Renal pelvis (tissue), 4 donors: ENCODE measurements around the gene USP49. TPM values are rescaled to one million over a fixed set of nuclear protein-coding genes. Genes with fewer than 3 reads are reported as not detected.
"Not testable (repeated sequence)": the region's sequence is repeated elsewhere in the genome, so short reads cannot be mapped to it uniquely, and the experiment has no call there.

Source experiments
- DNase-seq: peaks from one replicate; pipeline ENCODE4 v3.0.0-alpha.2; 2013
- polyA plus RNA-seq, 3 donors: library from polyadenylated mRNA; unstranded; fragments of 120-200 nt; gene quantifications; one replicate each; pipeline ENCODE4 v1.2.1, GENCODE V29; 2013; ENCODE audit not compliant: insufficient read length in 3 of 3

The USP49 gene
- polyA plus RNA-seq, 3 donors = 9.9 to 16.9 (median 14.9) TPM

DNA sequence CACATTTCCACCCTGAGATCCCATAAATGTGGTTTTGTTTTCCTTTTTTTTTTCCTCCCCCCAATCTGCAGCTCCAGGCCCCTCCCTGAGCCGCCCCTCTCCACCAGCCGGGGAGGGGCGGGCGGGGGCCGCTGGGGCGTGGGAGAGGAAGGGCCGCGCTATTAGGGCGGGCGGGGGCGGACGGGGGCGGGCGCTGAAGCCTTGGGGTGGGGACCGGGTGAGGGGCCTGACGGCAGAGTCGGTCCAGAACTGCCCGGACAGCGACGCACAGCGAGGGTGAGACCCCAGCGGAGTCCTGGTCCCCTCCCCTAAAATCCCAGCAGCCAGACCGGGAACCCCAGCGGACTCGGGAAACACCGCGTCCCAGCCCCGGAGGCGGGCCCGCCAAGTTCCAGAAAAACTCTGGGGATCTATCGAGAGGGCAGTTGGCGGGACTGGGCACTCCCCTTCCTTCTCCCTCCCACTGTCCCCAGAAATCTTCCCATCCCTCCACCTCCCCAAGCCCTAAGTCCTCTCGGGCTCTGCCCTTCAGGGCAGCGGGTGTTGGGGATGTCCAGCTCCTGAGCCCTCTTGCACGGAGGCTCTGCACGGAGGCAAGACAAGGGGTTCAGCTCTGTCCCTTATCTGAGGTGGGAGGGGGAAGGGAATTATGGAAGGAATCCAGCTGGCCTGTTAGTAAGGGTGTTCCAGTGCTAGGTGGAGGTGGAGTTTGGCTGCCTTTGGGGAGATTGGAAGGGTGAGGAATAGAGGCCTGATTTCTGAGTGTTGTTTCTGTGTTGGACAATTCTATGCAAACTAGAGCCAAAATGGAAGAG, 114.4 kb downstream of the USP49 start, which contains the start of gene PRICKLE4:
TSS of gene PRICKLE4 (plus strand) at position 232 of the 815 bp plus-strand sequence. CDS start 2,692 bp downstream, outside the sequence.
- DNase-seq = peak; percentile 26

DNA sequence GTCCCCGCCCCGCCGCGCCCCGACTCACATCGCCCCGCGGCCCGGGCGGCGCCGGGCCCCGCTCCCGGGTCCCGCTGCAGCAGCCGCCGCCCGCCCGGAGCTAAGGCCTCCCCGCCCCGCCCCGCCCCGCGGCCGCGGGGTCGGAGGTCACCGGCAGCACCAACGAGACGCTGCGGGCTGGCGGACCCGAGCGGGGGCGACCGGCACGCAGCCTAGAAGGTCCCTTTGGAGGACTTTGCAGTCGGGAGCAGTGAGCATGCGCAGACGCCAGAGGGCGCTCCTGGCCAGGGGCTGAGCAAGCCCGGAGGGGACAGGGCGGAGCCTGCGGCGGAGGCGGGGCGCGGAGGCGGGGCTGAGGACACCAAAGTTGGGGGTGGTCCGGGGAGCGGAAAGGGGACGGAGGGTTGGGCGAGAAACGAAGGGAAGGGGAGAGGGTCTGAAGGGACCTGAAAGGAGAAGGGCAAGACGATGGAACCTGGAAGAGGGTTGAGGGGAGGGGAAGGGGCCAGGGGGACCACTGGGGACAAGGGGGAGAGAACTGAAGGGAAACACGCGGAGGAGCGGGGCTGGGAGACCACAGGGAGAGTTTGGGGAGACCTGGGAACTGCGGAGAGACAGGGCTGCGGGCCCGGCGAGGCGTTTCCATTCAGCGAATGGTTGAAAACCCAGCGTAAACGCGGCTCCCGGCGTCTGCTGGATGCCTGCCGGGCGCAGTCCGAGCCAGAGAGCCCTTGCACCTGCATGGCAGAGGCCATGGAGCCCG, 115.2 kb downstream of the USP49 start, which contains the start of gene FRS3:
TSS of gene FRS3 (minus strand) at position 113 of the 763 bp plus-strand sequence. CDS start 2,913 bp downstream, outside the sequence.
- peak; percentile 94 for DNase-seq

DNA sequence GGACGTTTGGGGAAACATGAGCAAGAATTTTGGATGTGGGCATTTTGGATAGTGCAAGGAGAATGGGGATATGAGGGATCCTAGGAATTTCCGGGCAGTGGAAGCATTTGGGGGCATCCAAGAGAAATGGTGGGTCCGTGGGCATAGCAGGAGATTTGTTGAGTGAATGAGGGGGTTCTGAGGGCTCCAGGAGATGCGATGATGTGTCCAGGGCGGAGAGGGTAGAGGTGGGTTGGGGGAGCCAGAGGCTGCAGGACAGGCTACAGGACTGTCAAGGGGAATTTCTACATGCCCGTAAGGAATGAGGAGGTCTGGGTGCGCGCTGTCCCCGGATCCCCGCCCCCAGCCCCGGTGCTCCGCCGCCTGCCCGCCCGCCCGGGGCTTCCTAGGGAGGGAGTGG, 115.8 kb downstream of the USP49 start:
- no peak for DNase-seq

DNA sequence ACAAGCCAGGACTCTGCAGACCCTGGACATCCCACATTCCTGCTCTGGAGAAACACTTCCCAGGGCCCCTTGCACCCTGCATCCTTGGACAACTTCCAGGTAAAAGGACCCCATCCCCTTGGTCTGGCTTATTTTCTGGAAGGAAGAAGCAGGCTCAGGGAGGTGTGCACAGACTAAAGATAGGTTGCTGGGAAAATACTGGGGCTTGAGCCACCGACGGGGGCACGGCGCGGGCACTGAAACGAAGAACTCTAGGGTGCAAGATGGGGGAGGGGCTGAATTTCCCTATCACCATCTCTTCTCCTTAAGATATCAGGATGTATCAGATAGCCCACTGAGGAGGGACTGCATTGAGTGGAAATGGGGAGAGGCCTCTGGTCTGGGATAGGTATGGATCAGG, 116.3 kb downstream of the USP49 start:
- DNase-seq = no peak

DNA sequence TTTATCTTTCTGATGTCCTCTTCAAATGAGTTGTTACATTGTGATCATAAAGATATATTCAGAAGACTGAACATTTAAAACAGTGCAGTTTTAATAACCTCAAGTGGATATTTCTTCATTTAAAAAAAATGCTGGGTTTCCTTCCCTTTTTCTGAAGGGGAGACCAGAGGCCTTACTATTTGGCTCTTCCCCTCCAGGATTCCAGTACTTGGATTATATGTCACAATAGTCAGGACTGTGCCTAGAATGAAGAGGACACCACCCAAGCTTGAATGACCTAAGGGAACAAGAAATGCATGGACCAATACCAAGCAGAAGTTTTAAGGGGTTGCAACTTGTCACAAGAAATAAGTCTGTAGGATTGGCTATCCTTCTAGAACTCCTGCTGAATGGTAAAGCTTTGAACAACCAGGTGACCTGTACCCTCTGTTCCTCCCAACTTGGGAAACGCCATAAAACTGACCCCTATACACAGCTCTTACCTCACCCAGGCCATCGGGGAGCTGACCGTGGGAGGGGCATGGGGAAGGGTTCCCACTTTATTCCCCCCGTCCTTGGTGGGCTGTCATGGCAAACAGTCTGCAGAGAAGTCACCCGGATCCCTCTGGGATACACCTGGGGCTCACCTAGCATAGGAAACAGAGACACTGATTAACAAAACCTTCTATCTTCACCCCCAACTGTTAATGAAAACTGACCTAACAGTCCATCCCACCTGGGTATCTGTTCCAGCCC, 117.5 kb downstream of the USP49 start:
- no peak for DNase-seq

DNA sequence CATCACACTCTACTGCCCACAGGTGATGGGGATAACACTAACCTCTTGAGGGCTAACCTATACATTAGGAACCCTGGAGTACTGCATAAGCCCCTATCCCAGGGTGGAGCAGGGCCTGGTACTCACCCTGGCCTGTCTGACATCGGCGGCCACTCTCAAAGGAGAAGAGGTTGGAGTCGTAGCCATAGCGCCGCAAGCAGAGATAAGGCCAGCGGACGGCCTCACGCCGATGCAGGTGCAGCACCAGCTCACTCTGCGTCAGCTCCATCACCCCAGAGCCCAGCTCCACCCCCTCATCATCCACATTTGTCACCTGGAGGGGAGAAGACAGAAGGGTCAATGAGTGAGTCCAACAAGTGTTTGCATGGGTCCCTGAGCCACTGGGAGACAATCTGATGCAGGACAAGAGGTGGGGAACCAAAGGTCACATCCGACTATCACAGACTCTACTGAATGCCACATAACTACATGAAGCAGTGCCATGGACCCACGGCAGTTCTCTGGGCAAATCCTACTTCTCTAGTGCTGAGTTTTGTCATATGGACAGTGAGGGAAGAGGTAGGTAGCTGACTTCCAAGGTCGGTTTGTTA, 119.8 kb downstream of the USP49 start:
- no peak for DNase-seq

DNA sequence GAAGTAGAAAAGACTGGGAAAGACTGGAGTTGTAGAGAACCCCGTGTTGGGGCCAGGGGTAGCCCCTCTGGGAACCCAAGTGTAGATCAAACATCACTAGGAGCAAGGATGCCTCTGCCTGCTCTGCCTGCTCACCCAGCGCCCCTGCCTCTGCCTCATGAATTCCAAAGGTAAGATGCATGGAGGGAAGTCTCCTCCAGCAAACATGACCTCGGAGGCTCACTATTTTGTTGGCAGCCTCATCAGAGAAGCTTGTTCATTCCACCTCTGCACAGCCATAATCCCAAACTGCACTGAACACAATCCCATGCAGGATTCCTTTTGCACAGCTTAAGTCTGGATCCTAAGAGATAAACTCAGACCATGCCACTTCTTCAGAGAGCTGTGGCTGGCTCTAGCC, 120.3 kb downstream of the USP49 start:
- DNase-seq = no peak

DNA sequence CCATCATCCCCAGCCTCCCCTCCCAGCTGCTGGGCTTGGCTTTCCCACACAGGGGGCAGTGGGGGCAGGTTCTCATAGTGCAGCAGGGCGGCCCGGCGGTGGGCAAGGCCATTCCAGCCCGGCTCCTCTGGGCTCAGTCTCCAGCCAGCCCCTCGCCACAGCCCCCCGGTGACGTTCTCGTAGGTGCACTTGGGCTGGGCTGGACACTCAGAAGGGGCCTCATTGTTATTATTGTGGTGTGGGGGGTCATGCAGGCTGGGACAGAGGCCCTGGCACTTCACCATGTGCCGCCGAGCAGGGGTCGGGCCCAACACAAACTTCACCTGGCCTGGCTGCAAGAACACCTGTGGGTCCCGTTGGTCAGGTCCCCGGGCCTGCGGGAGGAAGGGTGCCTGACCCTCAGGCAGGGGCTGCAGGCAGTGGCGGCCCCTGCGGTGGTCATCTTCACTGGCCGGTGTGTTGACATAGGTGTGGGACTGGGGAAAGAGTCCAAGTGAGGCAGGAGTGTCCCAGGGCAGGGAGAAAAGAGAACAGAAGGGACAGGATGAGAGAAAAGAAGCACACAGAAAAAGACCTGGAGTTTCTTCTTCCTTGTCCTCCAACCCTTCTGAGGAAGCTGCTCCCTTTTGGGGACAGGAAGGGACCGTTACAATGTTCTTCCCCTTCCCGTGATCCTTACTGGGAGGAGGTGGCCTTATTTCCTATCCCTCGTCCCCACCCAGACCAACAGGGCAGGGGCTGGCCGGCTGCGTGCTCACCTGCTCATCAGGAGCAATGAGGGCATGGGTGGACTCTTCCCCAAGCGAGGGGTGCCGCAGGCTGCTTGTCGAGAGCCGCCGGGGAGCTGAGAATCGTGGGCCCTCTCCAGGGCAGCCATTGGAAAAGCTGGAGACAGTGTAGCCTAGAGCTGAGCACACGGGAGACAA, 123.9 kb downstream of the USP49 start:
- DNase-seq = no peak

DNA sequence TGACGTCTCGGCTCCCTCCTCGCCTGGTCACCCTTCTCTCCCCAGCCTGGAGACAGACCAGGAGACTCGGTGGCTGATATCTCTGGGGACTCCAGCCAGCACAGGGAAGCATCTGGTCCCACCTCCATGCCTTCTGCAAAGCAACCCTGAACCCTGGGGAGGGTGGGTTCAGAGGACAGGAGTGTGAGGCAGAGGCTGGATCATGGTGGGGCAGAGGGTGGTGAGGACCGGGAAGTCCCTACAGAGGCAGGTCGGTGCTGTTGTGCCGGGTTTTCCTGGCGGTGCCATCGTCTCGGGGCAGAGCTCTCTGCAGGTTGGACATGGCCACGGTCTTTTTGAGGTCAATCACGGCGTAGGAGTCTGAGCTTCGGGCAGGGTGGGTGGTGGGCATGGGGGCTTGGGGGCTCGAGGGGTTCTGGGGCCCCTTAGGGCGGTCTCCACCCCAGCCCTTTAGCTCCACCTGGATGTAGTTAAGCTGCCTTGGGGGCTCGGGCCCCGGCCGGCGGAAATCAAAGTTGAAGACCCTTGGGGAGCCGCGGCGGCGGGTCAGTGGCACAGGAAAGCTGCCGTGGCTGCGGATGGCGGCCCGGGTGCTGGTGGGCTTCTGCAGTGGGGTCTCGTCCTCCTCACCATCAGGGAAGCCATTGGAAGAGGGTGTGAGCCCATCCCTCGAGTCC, 124.7 kb downstream of the USP49 start:
- no peak for DNase-seq

DNA sequence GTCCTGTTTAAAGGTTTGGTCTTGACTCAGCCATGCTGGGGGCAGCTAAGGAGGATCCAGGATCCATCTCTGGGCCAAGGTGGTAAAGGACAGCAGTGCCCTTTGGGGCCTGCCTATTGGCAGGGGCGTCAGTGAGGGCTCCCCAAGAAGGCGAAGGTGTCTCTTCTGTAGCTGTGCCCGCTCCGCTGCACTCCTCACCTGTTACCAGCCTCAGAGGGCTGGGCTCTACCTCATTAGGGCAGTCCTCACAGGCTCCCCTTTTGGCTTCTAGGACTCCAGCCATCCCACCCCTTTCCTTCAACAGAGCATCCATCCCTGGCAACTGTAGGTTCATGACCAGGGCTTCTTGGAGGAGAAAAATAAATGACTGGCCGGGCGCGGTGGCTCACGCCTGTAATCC, 125.8 kb downstream of the USP49 start:
- DNase-seq = no peak

DNA sequence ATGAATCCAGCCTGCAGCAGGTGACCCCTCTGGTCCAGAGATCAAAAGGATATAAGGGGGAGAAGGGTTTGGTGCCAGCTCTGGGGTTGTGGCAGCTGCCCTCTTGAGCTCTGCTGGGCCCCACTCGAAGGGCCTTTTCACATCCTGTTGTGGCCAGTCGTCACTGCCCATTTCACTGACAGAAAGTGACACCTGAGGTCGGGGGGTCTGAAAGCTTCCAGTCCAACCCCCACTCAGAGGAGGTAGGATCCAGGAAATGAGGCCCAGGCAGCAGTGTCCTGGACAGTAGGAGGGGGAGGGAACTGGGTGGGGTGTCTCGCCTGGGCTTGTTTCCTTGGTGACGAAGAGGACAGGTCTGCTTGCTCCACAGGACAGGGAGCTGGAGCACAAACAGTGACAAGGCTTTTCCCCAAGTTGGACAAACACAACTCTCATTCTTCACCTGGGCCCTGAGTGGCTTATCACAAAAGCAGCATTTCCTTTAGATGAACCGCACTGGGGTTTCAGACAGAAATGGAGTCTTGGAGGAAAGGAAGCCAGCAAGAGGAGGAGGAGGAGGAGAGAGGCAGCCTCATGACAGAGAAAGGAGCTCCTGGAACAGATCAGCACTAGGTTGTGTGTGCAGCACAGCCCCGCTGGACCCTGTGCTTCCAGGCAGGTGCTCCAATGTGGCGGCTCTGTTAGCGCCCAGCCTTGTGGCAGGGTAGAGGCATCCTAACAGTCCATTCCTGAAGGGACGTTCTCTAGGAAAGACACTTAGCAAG, 126.4 kb downstream of the USP49 start:
- peak; percentile 20 for DNase-seq

DNA sequence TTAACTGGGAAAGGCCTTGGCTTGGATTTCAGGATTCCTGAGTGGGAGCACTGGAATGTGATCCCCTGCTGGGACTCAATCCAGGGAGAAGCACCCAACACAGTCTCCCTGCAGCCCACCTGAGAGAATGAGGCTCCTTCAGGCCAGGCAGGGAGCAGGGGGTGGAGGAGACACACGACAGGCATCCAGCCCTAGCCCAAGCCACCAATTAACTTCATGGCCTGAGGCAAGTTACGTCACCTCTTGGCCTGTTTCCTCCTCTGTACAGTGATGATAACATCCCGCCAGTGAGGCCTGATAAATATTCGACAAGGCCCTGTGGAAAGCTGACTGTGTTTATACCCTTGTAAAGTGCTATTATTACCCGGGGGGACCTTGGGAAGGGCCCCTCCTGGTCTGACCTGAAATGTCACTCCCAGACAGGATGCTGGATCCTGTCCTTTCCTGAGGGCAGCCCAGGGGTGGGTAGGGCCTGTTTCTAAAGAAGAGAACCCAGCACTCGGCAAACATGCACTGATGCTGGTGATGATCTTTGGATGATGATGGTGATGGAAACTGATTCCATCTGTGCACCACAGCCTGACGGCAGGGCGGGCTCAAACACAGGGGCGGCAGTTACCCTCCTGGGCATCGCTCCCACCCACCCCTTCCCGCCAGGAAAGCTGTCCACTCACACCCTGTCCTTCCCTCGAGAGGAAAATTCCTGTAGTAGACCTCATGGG, 127.9 kb downstream of the USP49 start:
- peak; percentile 39 for DNase-seq

DNA sequence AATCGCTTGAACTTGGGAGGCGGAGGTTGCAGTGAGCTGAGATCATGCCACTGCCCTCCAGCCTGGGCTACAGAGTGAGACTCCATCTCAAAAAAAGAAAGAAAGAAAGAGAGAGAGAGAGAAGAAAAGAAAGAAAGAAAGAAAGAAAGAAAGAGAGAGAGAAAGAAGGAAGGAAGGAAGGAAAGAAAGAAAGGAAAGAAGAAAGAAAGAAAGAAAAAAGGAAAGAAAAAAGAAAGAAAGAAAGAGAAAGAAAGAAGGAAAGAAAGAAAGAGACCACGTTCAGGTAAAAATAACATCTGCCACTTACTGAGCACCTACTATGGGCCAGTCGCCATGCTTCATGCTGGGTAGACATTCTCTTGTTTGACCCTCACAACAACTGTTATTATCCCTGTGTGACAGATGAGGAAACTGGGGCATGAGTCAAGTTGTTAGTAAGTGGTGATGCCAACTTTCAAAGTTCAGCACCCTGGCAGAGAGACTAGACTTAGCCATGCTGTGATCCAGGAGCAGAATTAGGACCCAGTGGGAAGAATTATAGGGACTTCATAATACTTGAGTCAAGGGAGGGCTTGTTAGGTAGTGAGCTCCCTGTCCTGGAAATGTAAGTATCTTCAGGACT, 129.0 kb downstream of the USP49 start:
- not testable (repeated sequence) for DNase-seq

DNA sequence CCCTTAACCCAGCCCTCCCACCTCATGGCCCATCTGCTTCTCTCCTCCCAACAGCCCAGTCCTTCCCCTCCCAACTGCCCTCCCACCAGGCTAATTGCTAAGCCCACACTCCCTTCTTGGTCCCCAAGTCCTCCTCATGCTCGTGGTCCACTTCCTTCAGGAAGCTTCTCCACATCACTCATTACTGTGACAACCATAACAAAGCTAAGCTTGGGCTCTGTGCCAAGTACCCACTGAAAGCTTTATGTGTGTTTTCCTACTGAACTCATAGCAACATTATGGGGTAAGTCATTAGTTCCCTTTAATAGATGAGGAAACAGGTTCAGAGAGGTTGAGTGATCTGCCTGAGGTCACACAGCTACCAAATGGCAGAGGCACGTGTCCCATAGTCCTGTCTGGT, 131.7 kb downstream of the USP49 start:
- DNase-seq = no peak

DNA sequence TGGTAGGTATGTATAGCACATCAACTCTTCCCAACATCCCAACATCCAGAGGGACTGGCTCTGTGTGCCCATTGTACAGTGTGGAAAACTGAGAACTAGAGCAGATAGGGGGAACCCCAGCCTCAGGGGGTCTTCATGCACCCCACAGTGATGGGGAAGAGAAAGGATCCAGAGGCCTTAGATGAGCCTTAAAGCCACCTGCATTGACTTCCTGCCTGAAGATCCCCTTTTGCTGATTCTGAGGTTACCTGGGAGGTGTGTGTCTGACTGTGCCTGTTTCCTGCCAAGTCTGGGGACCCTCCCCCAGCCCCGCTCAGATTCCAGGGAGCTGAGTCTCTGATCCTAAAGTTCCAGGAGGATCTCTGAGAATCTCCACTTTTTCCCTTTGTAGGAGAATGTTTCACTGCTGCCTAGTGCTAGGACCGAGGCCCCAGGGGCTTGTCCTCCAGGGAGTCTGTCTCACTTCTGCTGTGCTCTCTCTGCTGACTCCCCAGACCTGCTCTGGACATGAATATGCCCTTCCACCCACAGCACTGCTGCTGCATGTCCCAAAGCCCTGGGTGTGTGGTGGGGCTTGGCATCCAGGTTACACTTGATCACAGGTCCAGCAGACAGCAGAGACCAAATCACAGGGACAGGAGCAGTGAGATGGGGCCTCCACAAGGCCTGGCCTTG, 135.1 kb downstream of the USP49 start:
- no peak for DNase-seq

DNA sequence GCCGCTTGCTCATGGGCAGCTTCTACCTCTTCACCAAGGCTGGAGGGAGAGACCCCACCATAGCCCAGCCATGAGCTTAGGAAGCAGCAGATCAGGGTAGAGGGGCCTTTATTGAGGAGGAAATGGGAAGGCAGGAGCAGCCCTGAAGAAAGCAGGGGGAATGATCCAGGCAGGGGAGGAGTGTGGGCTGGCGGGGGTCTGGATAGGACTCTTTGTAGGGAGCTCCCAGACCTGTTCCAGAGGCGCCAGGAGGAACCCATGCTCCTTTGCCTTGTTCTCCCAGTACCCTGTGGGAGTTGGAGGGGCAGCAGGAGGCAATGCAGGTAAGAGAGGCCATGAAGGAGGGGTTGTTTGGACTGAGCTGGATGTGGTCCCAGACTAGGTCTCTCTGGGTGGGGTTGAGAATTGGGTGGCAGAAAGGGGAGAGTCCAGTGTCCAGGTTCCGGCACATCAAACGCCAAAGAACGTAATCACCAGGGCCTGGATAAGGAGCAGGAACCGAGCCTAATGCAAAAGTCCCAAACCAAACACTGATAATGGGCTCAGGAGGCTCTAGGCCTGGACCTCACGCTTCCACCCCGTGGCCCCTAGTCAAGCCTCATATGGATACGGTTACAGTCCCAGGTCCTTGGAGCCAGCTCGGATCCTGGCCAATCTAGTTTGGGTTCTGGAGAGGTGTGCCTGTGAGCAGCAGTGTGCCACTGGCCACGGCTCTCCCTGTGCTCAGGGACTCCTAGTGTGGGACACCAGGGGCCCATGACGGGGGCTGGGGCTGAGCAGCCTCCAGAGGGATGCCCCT, 135.9 kb downstream of the USP49 start:
- no peak for DNase-seq

DNA sequence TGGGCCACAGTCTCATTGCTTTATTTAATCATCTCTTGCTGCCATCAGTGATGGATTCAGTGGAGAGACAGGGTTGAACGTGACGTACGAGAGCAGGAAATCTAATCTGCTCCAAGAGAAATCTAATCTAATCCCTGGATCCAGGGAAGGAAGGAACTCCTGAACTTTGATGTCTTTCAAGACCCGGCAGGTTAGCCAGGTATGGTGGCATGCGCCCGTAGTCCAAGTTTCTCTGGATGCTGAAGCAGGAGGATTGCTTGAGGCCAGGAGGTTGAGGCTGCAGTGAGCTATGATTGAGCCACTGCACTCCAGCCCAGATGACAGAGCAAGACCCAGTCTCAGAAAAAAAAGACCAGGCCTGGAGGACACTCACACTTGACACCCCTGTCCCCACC, 136.5 kb downstream of the USP49 start:
- no peak for DNase-seq
